Measurements from ENCODE around the gene NXNL1.

- no peak for TF ChIP-seq YY1 (IDR thresholded peaks at IDR 0.05; ENCODE audit: insufficient read depth, insufficient read length)
- no peak for TF ChIP-seq ZNF274 (IDR thresholded peaks at IDR 0.05; ENCODE audit: low read depth, low read length)
Observed at GRCh38 chr19:17457616-17458015, 3.1 kb downstream of the NXNL1 start.

All from NT2/D1 (cell line).